SKM-1 (cell line): Measurements from ENCODE around the gene ALK.

Experiments used
- DNase-seq: peaks from one replicate; lab custom pipeline; 2025; ENCODE audit not compliant: unreplicated experiment; lab: John Stamatoyannopoulos, UW

Gene ALK

GRCh38 chr2:29504746-29505145, 416.6 kb downstream of the ALK start:
- no peak for DNase-seq

- DNase-seq, result no peak
Observed at GRCh38 chr2:29502460-29502911, 418.9 kb downstream of the ALK start.

- DNase-seq, result no peak
Observed at GRCh38 chr2:29497375-29497774, 424.0 kb downstream of the ALK start.

GRCh38 chr2:29496198-29496597, 425.2 kb downstream of the ALK start:
- DNase-seq, result no peak

- DNase-seq, result no peak
Observed at GRCh38 chr2:29495536-29496060, 425.8 kb downstream of the ALK start.

- no peak for DNase-seq
Observed at GRCh38 chr2:29495068-29495467, 426.3 kb downstream of the ALK start.

GRCh38 chr2:29492701-29493100, 428.7 kb downstream of the ALK start:
- DNase-seq, result no peak

- no peak for DNase-seq
Observed at GRCh38 chr2:29490045-29490444, 431.3 kb downstream of the ALK start.

- DNase-seq, result no peak
Observed at GRCh38 chr2:29489568-29489967, 431.8 kb downstream of the ALK start.

- DNase-seq, result no peak
Observed at GRCh38 chr2:29487967-29488555, 433.3 kb downstream of the ALK start.

GRCh38 chr2:29485631-29486030, 435.8 kb downstream of the ALK start:
- no peak for DNase-seq

- DNase-seq, result no peak
Observed at GRCh38 chr2:29485117-29485516, 436.3 kb downstream of the ALK start.

GRCh38 chr2:29482867-29483266, 438.5 kb downstream of the ALK start:
- DNase-seq, result no peak

- DNase-seq, result no peak
Observed at GRCh38 chr2:29482348-29482747, 439.0 kb downstream of the ALK start.

GRCh38 chr2:29481313-29481712, 440.1 kb downstream of the ALK start:
- DNase-seq, result no peak

- no peak for DNase-seq
Observed at GRCh38 chr2:29480426-29480825, 441.0 kb downstream of the ALK start.

GRCh38 chr2:29479401-29479800, 442.0 kb downstream of the ALK start:
- DNase-seq, result no peak

- DNase-seq, result no peak
Observed at GRCh38 chr2:29478641-29479040, 442.7 kb downstream of the ALK start.

- DNase-seq, result no peak
Observed at GRCh38 chr2:29477186-29477585, 444.2 kb downstream of the ALK start.

GRCh38 chr2:29475499-29475898, 445.9 kb downstream of the ALK start:
- DNase-seq, result no peak

GRCh38 chr2:29469961-29470360, 451.4 kb downstream of the ALK start:
- DNase-seq, result no peak

GRCh38 chr2:29469516-29469915, 451.9 kb downstream of the ALK start:
- no peak for DNase-seq

GRCh38 chr2:29463181-29463900, 458.0 kb downstream of the ALK start:
- DNase-seq, result no peak
